Neural progenitor cell (in vitro differentiated cells): ENCODE data around the gene ATXN1.

Experiments
- CTCF ChIP-seq: fragments of 200-600 bp; sonication (generic); IDR thresholded peaks from 2 replicates; pipeline ENCODE4 v1.5.1; 2017; ENCODE audit warnings: antibody characterized with exemption, mild to moderate bottlenecking
- EZH2phosphoT487 ChIP-seq: fragments of 200-600 bp; sonication (generic); IDR thresholded peaks from 2 replicates; pipeline ENCODE4 v1.6.1; 2017; ENCODE audit warnings: antibody characterized with exemption

- no peak for TF ChIP-seq CTCF
- no peak for TF ChIP-seq EZH2phosphoT487
These were observed 437.1 kb downstream of the ATXN1 start for GRCh38 chr6:16324184-16324583.
